Measurements from ENCODE around the gene MS4A4E.

Gene MS4A4E

DNA sequence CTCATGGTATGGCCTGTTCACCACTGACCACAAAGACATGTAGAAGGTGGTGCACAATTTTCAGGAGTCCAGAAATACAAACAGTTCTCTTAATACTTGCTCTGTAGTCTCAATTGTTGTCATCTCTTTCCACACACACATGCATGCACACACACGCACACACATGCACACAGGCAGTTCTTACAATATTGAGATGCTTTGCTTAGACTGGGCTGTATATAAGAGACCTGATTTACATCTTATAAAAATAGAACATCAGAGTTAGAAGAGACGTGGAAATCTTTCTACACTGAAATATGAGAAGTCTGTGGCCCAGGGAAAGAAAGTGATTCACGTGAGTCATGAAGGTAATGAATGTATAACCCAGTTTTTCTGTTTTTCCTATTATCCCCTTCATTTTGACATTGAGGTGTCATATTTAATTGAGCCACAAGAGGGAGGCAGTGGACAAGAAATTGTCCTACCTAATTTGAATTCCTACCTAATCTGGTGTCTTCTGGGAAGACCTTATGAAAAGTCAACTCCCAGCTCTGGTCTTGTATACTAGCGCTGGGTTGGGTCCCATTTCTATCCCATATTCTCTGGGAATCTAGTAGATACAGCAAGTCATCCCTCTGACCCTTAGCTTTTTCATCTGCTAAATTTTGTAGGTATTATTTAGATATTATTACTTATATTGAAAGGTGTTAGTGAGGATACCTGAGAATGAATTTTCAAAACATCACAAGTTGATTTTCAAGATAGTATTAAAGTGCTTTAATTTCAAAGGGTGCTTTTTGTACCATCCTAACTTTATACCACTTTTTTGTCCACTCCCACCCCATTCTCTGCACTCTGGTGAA, 22.7 kb upstream of the MS4A4E start:
- no peak overlapping the region for H3K27ac ChIP-seq
- TF ChIP-seq, protein P1, sequence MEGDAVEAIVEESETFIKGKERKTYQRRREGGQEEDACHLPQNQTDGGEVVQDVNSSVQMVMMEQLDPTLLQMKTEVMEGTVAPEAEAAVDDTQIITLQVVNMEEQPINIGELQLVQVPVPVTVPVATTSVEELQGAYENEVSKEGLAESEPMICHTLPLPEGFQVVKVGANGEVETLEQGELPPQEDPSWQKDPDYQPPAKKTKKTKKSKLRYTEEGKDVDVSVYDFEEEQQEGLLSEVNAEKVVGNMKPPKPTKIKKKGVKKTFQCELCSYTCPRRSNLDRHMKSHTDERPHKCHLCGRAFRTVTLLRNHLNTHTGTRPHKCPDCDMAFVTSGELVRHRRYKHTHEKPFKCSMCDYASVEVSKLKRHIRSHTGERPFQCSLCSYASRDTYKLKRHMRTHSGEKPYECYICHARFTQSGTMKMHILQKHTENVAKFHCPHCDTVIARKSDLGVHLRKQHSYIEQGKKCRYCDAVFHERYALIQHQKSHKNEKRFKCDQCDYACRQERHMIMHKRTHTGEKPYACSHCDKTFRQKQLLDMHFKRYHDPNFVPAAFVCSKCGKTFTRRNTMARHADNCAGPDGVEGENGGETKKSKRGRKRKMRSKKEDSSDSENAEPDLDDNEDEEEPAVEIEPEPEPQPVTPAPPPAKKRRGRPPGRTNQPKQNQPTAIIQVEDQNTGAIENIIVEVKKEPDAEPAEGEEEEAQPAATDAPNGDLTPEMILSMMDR (conservative IDR thresholded peaks at IDR 0.05), result peak; percentile 78

DNA sequence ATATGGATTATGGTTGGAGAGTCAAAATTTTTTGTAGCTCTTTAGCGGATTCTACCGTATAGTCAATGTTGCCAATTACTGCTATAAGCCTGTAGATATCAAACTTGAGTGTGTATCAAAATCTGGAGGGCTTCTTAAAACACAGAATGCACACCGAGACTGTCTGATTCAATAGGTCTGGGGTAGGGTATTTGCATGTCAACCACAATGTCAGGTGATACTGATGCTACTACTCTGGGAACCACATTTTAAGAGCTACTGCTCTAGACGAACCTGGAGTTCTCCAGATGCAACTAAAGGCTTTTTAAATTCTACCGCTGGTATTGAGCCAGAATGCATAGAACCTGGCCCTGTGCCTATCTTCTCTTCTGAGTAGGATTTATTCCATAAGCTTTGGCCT, 21.7 kb upstream of the MS4A4E start:
- H3K27ac ChIP-seq, result no peak overlapping the region
- TF ChIP-seq, protein P1 (conservative IDR thresholded peaks at IDR 0.05), result no peak

DNA sequence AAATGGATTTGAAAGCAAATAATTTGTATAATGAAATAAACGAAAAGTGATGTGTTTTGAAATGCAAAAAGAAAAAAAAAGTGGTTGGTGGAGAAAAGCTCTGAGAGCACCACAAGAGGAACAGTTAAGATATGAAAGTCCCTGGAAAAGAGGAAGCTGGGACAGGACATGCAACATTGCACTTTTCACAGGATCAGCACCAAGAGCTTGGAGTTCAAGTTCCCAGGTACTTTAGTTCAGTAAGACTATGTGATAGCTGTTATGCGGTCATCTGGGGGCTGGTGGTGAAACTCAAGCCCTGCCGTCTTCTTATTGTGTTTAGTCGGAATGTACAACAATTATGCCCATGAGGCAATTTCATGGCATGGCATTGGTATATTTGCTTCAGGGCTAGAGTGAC, 20.5 kb upstream of the MS4A4E start:
- TF ChIP-seq, protein P1 (conservative IDR thresholded peaks at IDR 0.05), result no peak
- H3K27ac ChIP-seq, result no peak overlapping the region

DNA sequence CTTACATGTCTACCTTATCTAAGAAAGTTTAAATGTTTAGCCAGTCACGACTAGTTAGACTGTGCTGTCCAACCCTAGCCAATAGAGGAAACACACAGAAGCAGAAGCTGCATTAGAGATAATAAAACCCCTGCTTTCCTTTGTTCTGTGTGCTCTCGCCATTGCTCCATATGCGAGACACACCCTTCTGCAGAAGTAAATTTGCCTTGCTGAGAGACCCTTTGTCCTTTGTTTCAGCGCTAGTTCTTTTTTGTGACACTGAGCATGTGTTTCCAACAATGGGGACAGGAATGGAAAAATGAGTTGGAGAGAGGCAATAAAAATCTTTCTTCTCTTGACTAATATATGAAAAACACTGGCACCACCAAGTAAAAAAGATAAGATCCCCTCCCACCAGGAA, 18.1 kb upstream of the MS4A4E start:
- TF ChIP-seq, protein P1 (conservative IDR thresholded peaks at IDR 0.05), result no peak

GRCh38 chr11:60257956-60258722, 15.2 kb upstream of the MS4A4E start:
- TF ChIP-seq, protein P1 (conservative IDR thresholded peaks at IDR 0.05), result no peak
- H3K27ac ChIP-seq, result no peak overlapping the region

More for the DNA sequence above, 18.1 kb upstream of the MS4A4E start:
- H3K27ac ChIP-seq, result no peak overlapping the region

- TF ChIP-seq, protein P1 (conservative IDR thresholded peaks at IDR 0.05), result no peak
- H3K27ac ChIP-seq, result no peak overlapping the region
Measured at GRCh38 chr11:60252213-60253108, 9.5 kb upstream of the MS4A4E start.
